ENCODE results near the gene PTPRH.

GRCh38 chr19:55199620-55200204 lies 9.6 kb downstream of the PTPRH start:
- no peak for TF ChIP-seq EZH2 (IDR thresholded peaks at IDR 0.05; ENCODE audit: low read length)
- no peak for TF ChIP-seq CTCF (optimal IDR thresholded peaks at IDR 0.05 in 1 of 3, IDR thresholded peaks at IDR 0.05 in 1 of 3, conservative IDR thresholded peaks at IDR 0.05 in 1 of 3; ENCODE audit: extremely low read depth in 1 of 3, insufficient read depth in 2 of 3, low read length in 3 of 3)
